ENCODE measurements around the gene ALG12.

GRCh38 chr22:49950396-49950994 lies 32.3 kb upstream of the ALG12 start:
- no peak for TF ChIP-seq CTCF (conservative IDR thresholded peaks at IDR 0.05; ENCODE audit: low read depth, low read length)
- TF ChIP-seq EZH2 (IDR thresholded peaks at IDR 0.05; ENCODE audit: borderline replicate concordance, low read depth, low read length, poor library complexity, severe bottlenecking), result no peak
